Hematopoietic multipotent progenitor cell treated with erythropoietin and hydrocortisone succinate and interleukin-3 and kit ligand, for 15 days (in vitro differentiated cells): ENCODE measurements around the gene PI4KA.
"Not testable (repeated sequence)": the region's sequence is repeated elsewhere in the genome, so short reads cannot be mapped to it uniquely, and the experiment has no call there.

ENCODE experiments used
- DNase-seq: peaks from one replicate; pipeline ENCODE4 v3.0.0-alpha.2; 2015; ENCODE audit warnings: low spot score

The PI4KA gene

DNA sequence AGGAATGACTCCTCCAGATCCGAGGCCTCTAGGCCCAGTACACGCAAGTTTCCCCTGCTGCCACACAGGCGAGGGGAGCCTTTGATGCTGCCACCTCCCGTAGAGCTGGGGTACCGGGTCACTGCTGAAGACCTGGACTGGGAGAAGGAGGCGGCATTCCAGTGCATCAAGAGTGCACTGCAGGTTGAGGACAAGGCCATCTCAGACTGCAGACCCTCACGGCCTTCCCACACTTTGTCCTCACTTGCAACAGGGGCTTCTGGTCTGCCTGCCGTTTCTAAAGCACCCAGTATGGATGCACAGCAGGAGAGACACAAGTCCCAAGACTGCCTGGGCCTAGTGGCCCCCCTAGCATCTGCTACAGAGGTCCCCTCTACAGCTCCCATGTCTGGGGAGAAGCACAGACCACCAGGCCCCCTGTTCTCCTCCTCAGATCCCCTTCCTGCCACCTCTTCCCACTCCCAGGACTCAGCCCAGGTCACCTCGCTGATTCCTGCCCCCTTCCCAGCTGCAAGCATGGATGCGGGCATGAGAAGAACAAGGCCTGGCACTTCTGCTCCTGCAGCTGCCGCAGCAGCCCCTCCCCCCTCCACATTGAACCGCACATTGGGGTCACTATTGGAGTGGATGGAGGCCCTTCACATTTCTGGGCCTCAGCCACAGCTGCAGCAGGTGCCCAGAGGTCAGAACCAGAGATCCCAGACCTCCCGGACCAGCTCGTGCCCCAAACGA, 167.9 kb downstream of the PI4KA start:
- DNase-seq: not testable (repeated sequence)

DNA sequence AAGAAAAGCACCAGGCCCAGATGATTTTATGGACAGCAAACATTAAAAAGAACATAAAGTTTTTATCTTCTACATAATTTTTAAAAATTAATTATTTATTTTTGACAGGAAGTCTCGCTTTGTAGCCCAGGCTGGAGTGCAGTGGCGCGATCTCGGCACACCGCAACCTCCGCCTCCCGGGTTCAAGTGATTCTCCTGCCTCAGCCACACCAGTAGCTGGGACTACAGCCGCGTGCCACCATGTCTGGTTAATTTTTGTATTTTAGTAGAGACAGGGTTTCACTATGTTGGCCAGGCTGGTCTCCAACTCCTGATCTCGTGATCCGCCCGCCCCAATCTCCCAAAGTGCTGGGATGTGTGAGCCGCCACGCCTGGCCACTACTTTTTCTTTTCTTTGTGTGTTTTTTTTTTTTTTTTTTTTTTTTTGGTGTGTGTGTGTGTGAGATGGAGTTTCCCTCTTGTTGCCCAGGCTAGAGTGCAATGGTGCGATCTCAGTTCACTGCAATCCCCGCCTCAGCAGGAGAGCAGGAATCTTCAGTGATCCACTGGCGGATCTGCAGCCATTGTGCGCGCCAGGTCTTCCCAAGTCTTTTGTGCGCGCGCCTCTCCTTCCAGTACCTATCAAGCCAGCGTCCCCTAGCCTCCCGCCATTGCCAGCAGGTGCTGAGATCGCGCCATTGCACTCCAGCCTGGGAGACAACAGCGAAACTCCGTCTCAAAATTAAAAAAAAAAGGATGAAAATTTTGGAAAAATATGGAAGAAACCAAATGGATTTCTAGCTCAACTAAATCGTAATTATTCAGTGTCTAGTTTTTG, 171.0 kb downstream of the PI4KA start:
- DNase-seq: not testable (repeated sequence)

- not testable (repeated sequence) for DNase-seq
Measured at GRCh38 chr22:20685764-20686163, 172.8 kb downstream of the PI4KA start.

- DNase-seq: not testable (repeated sequence)
Measured at GRCh38 chr22:20678792-20679435, 179.7 kb downstream of the PI4KA start.

- no peak for DNase-seq
Measured at GRCh38 chr22:20677684-20678242, 180.8 kb downstream of the PI4KA start.

GRCh38 chr22:20675613-20676012, 183.0 kb downstream of the PI4KA start:
- not testable (repeated sequence) for DNase-seq

- DNase-seq: no peak
Measured at GRCh38 chr22:20674998-20675397, 183.6 kb downstream of the PI4KA start.

DNA sequence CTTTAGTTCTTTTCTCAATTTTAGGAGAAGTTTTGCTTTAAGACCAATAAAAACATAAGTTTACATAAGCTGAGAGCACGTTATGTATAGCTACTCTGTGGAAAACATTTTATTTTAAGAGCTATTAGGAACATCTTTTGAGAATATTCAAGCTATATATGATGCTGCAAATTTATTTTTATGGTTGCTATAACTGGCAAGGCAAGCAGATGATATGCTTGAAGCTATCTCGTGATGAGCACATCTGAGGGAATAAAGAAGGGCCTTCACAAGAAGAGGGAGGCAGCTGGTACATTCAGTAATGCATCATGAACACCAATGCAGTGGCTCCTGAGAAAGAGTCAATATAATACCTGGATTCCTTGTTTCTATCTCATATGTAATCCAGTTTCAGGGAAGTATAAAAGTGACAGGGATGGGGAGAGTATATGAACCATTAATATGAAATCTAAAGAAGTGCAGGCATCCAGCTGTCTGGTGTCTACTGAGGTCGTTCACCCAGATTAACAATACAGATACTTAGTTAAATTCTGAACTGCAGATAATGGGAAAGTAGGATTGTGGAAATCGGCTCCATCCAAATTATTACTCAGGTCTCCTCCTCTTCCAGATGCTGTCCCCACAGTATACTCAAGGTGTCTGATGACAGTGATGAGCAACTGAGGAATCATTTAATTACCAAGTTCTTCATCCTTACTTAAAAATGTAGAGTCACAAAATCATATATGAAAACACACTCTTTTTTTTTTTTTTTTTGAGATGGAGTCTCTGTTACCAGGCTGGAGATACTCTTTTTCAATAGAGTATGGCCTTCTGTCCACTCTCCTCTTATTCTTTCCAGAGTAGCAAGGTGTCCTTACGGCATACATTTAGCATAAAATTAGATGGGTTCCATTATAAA, 185.1 kb downstream of the PI4KA start:
- no peak for DNase-seq

- no peak for DNase-seq
Measured at GRCh38 chr22:20672732-20673131, 185.9 kb downstream of the PI4KA start.

- DNase-seq: no peak
Measured at GRCh38 chr22:20672082-20672424, 186.6 kb downstream of the PI4KA start.

DNA sequence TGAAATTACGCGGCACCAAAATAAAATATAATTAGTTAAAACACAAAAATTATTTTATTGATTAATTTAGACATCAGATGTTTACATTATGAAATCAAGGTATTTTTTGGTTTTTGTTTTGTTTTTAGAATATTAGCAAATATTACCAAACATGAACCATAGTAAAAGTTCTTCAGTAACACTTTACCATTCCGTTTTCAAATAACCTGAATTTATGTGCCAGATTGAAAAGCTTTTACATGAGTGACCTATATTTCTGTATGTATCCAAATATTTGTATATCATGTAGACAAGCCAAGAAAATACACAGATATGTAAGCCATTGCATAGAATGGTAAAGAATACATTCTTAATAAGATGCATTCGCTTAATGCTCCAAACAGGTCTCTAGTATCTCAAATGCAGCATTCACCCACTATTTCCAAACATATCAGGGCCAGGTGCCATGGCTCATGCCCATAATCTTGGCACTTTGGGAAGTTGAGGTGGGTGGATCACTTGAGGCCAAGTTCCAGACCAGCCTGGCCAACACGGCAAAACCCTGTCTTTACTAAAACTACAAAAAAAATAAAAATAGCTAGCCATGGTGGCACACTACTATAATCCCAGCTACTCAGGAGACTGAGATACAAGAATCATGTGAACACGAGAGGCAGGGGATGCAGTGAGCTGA, 187.1 kb downstream of the PI4KA start:
- no peak for DNase-seq

- not testable (repeated sequence) for DNase-seq
Measured at GRCh38 chr22:20670457-20671261, 188.0 kb downstream of the PI4KA start.

DNA sequence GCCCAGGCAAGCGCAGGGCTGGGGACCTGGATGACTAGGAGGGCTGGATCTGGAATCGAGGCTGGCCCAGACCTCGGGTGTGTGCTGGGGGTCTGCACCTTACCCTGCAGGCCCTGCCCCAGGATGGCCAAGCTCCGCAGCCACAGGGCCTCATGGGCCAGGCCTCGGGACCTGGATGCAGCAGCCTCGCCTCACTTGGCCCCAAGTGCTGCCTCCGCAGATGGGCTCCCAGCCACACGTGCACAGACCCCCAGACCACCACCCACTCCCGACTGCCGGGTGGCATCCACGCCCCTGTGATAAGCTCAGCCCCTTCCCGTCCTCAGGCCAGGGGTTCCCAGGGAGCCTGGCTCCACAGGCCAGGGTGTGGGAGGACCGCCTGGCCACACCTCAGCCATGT, 188.7 kb downstream of the PI4KA start:
- not testable (repeated sequence) for DNase-seq

GRCh38 chr22:20669471-20669870, 189.1 kb downstream of the PI4KA start:
- not testable (repeated sequence) for DNase-seq

GRCh38 chr22:20668769-20669168, 189.8 kb downstream of the PI4KA start:
- not testable (repeated sequence) for DNase-seq

DNA sequence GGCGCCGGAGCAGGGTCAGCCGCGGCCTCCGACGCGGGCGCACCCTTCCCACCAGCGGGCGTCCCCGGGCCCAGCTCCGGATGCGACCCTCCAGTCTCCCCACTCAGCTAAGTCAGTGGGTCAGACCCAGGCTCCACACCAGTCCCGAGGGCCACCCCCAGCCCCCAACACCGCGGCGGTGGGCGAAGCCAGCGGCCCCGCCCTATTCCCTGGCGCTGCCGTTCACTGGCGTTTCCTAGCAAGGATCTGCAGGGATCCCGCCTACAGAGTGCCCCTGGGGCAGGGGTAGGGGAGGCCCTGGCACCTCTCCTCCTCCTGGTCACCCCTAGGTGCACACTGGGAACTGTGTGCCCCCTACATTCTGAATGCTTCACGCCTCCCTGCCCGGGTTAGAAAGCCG, 190.4 kb downstream of the PI4KA start:
- not testable (repeated sequence) for DNase-seq

DNA sequence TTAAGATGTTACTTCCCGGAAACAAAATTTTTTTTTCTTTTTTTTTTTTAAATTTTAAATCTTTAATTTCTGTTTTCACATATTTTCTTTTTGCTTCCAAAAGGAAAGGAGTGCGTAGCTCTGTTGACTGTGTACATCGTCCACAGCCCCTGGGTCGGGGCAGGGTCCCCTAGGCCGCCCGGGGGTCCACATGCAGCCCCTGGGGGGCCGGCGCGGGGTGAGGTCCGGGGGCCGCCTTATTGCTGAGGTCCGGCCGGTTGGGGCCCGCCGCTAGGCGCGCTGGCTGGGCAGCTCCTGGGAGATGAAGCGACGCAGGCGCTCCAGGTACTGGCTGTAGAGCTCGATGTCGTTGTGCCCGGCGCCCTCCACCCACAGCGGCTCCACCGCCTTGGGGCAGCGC, 191.1 kb downstream of the PI4KA start:
- not testable (repeated sequence) for DNase-seq

GRCh38 chr22:20666560-20666959, 192.1 kb downstream of the PI4KA start:
- no peak for DNase-seq

DNA sequence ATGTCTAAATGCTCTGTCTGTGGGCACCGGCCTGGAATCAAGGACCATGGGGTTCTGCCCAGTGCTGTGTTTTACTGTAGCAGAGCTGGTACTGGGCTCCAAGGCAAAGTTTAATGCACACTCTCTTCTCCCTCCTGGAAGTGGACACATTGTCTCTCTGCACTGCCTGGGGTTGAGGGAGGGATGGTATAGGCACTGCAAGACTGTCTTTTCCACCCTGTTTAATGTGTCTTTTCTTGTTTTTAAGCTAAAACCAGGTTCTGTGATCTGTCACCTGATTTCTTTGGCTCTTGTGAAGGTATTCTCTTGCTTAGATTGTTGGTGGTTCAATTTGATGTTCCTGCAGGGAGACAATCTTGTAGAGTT, 194.0 kb downstream of the PI4KA start:
- DNase-seq: no peak

- DNase-seq: no peak
Measured at GRCh38 chr22:20663941-20664593, 194.5 kb downstream of the PI4KA start.
